ENCODE measurements around the gene RASGRF2.
A peak's percentile ranks its signal among the peaks of the same experiment; 100 is the strongest.

The RASGRF2 gene

GRCh38 chr5:81181576-81182316, 221.6 kb downstream of the RASGRF2 start:
- DNase-seq: no peak

GRCh38 chr5:81182396-81183390, 222.5 kb downstream of the RASGRF2 start:
- DNase-seq: no peak

GRCh38 chr5:81183811-81184748, 223.9 kb downstream of the RASGRF2 start:
- DNase-seq: no peak

DNA sequence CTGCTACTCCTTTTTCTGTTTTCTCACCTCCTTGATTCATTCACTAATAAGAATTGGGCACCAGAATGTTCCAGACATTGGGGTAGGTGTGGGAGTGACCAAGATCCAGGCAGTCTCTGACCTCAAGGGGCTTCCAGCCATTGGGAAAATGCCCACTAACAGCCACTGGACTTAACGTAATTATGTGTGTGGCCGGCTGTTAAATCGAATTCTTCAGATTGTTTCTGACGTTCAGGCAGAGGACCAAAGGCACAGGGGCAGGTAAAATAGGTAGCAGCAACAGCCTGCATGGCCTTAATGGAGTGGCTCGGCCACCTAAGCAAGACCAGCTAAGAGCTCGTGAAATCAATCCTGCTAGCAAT, 224.6 kb downstream of the RASGRF2 start:
- DNase-seq: no peak

GRCh38 chr5:81187885-81188284, 227.7 kb downstream of the RASGRF2 start:
- DNase-seq: no peak

DNA sequence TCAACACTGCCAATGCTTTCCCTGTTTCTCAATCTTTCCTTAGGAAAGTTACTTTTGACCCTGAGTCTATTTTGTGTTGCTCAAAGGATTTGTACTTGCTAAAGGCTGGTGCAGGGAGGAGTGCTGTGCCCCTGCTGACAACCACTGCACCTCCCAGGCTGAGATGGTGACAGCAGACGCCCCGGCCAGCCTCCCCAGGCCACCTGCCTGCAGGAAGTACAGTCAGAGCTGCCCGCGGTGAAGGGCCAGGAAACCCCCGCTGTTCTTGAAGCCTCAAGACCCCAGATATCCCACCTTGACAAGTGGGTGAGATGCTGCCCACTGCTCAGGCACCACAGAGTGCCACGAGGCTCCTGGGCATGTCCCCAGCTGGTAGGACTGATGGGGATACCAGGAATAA, 228.8 kb downstream of the RASGRF2 start:
- DNase-seq: no peak

GRCh38 chr5:81189875-81190498, 229.8 kb downstream of the RASGRF2 start:
- DNase-seq: no peak

DNA sequence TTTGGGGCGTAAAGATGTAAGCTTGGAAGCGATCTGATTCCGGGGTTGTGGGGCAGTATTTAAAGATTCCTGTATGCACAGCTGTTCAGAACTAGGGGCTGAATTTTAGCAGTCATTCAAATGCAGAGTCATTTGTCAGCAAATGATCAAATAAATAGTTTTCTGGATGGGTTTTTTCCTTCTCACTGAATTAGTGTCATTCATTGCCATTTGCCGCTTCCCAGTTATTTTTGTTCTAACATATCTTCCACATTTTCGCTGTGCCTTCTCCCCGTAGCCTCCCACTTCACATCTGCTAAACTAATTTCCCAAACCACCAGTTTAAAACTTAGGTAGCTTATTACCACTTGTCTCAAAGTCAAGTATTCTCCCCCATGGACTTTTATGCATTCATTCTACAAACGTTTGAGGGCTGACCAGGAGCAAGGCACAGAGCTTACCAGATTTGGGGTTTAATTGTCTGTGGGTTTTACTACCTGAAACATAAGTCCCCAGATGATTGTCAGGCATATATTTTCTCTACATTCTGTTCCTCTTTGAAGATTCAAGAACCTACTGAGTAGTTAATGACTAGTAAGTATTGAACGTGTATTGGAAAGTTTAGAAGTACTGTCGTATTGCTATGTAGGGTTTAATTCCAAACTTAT, 231.7 kb downstream of the RASGRF2 start:
- no peak for DNase-seq

GRCh38 chr5:81192373-81192750, 232.2 kb downstream of the RASGRF2 start:
- no peak for DNase-seq

- peak; percentile 79 for DNase-seq
These were observed 234.6 kb downstream of the RASGRF2 start for GRCh38 chr5:81194633-81195334.

DNA sequence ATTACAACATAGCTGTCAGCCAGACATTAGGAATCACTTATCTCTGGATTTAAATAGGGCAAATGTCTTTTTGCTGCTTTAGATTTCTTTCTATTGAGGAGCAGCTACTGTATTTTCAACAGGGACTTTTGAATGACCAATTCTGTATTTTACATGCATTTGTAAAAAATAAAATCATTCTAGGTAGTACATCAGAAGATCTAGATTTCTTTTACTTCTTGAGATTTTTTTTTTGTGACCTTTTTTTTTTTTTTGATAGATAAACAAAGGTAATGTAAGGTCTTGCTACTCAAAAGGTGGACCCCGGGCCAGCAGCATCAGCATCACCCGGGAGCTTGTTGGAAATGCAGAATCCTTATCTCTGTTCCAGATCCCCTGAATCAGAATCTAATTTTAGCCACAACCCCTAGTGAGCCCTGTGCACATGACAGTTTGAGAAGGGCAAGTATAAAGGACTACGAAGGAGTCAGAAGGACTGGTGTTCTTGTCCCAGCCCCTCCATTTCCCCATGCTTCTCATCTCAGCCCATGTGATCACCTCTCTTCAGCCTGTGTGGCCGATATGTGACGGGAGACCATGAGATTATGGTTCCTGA, 235.3 kb downstream of the RASGRF2 start:
- DNase-seq: no peak

- DNase-seq: no peak
These were observed 242.5 kb downstream of the RASGRF2 start for GRCh38 chr5:81202655-81203054.

DNA sequence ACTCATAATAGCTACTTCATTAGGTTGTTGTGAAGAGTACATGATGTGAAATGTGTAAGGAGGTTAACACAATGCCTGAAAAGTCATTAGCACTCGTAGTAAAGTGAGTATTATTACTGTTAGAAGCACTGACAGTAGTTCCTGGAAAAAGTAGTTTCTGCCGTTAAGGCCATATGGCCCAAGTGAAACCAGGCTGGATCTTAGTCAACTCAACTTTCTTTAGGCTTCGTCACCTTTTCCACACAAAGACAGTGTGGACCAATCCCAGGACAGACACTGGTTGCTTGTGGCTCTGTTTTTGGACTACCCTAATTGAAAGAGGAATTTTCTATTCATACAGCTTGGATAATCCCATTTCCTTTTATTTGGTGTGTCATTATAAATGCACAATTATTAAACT, 243.6 kb downstream of the RASGRF2 start:
- DNase-seq: no peak

DNA sequence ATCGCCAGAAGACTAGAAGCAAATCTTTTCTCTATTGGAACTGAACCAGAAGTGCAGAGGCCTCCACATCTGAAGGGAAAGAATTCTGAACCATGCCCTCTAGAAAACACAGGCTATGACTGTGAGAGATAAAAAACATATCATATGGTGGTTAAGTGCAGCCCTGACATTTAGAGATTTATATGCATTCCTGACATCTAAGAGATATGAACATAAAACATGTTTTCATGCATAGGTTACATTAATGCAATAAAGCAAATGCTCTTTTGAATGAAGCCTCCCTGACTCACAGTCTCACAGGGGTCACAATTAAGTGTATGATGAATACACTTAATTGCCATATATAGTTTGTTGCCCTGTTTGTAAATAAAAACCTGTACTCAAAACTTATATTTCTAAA, 244.0 kb downstream of the RASGRF2 start:
- no peak for DNase-seq

GRCh38 chr5:81205058-81205457, 244.9 kb downstream of the RASGRF2 start:
- DNase-seq: no peak

- DNase-seq: no peak
These were observed 246.8 kb downstream of the RASGRF2 start for GRCh38 chr5:81207009-81207408.

DNA sequence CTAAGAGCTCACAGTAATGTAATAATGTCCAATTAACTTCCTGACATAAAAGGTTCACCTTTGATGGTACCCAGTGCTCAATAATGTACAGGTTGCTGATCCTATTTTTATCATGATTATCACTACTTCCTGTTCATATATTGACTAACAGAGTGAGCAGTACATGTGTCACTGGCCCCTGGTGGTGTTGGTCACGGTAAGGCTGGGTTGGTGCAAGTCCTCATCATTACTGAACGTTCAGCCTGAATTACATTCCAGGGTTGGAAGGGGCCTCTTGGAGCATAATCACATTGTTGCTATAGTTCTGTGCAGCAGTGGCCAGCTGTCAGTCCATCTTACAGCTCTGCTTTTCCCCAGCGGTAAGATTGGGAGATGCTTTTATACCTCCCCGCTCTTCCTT, 248.7 kb downstream of the RASGRF2 start:
- DNase-seq: no peak

DNA sequence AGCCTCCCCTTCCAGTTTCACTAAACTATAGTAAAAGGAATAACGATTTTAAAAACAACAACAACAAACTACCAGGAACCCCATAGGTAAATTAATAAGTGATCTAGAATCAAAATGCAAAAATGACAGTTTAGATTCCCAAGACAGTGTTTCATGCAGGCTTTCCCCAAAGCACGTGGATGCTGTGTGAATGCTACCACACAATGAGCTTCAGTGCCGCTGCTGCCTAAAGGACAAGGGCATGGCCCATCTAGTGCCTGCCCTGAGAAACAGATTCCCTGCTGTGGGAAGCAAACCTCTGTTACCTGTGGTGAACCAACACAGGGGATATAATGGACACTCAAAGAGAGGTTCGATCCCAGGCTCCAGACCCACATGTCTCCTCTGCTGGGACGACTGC, 249.2 kb downstream of the RASGRF2 start:
- DNase-seq: no peak

- no peak for DNase-seq
These were observed 249.8 kb downstream of the RASGRF2 start for GRCh38 chr5:81209869-81210493.

GRCh38 chr5:81212211-81212751, 252.1 kb downstream of the RASGRF2 start:
- peak; percentile 14 for DNase-seq
